Hepatocyte (in vitro differentiated cells): ENCODE results near the gene EFL1.

ENCODE experiments used
- CTCF ChIP-seq: fragments of 200-600 bp; sonication (generic); IDR thresholded peaks from 2 replicates; pipeline ENCODE4 v1.5.1; 2016; ENCODE audit warnings: antibody characterized with exemption, mild to moderate bottlenecking; ENCODE audit not compliant: poor library complexity
- EZH2 ChIP-seq: fragments of 200-600 bp; sonication (generic); IDR thresholded peaks from 2 replicates; pipeline ENCODE4 v1.6.1; 2016; ENCODE audit warnings: antibody characterized with exemption, mild to moderate bottlenecking, borderline replicate concordance
- EZH2phosphoT487 ChIP-seq: fragments of 200-600 bp; sonication (generic); IDR thresholded peaks from one replicate; pipeline ENCODE4 v1.6.1; 2018; ENCODE audit warnings: antibody characterized with exemption, mild to moderate bottlenecking, low read depth, moderate library complexity; ENCODE audit not compliant: unreplicated experiment, severe bottlenecking

DNA sequence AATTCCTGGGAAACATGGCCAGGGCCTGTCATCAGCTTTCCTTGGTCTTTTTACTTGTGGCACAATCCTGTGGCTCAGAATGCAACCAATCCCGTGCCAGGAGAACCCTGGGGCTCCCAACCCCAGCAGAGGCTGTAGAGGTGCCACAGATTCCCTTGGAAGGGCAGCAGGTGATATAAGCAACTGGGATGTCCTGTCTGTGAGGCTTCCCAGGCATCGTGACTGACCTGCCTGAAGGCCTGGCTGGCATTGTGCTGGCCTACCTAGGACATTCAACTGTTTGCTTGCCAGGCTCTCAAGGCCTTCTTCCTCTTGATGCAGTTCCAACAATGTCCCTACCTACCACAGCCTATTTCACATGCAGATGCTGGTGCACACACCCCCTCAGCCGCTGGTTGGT lies 144.5 kb downstream of the EFL1 start:
- TF ChIP-seq EZH2 (no peak), CTCF (no peak), EZH2phosphoT487 (no peak)
